T-helper 22 cell (primary cell): ENCODE results near the gene ST6GAL1.

Experiments used
- DNase-seq: peaks from one replicate; pipeline ENCODE4 v3.0.0-alpha.2; 2020; ENCODE audit warnings: low read depth

The ST6GAL1 gene

GRCh38 chr3:186915806-186916796 is 14.2 kb upstream of the ST6GAL1 start:
- DNase-seq, result no peak

DNA sequence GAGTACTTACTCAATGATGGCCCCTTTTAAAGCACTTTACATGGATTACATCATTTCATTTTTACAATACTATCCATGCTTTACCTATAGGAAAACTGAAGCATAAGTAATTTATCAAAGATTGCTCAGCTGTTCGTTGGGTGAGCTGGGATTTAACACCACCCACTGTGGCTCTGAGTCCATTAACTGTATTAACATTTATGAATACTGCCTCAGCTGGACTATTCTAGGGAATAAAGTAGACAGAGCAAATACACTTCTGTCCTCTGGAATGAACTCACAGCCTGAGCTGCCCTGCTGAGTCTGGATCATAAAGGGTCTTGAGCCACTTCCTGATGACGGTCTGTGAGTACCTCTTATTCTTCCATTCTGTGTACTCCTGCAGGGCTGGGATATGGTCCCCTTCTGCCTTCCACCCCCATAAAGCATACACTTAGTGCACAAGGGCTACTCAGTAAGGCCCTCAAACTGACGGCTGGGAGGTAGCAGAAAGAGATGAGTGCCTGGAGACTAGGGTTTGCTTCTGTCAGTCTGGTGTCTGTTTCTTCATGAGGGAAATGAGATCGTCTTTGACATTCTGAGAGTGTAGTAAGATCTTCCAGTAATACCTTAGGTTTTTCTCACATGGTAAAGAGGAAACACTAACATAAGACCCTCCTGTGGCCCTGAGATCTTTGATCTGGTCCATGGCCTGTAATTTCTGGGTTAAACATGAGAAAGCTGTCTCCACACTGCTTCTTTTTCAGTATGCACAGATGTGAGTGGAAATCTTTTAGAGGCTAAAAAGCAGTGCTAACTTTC is 12.6 kb upstream of the ST6GAL1 start:
- no peak for DNase-seq

GRCh38 chr3:186920301-186920700 is 10.0 kb upstream of the ST6GAL1 start:
- no peak for DNase-seq

- no peak for DNase-seq
Measured at GRCh38 chr3:186920796-186921195, 9.5 kb upstream of the ST6GAL1 start.

DNA sequence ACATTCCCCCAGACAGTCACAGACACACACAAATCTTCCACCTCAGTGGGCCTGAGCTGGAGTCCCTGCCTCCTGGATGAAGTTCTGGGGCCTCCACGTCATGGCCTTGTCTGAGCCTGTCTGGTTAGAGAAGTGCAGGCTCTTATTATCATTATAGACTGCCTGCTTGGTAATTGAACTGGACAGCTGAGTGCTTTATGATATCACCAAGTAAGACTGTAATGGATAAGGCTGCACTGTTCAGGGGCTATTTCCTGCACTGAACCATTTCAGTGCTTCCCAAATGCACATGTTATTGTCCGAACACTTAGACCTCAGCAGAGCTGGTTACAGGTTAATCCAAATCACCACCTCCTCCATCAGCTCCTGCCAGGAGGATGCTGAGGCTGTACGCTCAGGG is 8.7 kb upstream of the ST6GAL1 start:
- no peak for DNase-seq

DNA sequence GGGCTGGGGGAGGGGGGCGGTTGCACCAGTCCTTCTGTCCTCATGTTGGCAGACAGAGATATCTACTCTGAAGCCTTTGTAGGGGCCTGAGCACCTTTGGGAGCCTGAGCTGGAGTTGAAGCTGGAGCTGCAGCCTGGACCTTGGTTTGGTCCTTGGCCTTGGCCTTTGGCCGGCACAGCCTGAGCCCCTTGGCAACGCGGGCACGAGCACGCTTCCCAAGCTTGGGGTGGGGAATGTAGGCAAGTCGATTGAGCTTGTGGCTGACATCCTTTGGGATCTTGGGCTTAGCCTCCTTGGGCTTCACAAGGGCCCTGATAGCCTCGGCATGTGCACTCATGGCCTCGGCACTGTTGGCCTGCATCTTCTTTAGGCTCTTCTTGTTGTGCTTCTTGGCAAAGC is 8.1 kb upstream of the ST6GAL1 start:
- no peak for DNase-seq

- DNase-seq, result no peak
Measured at GRCh38 chr3:186922790-186923189, 7.5 kb upstream of the ST6GAL1 start.

GRCh38 chr3:186923241-186923640 is 7.1 kb upstream of the ST6GAL1 start:
- DNase-seq, result no peak

- DNase-seq, result no peak
Measured at GRCh38 chr3:186925826-186926225, 4.5 kb upstream of the ST6GAL1 start.

DNA sequence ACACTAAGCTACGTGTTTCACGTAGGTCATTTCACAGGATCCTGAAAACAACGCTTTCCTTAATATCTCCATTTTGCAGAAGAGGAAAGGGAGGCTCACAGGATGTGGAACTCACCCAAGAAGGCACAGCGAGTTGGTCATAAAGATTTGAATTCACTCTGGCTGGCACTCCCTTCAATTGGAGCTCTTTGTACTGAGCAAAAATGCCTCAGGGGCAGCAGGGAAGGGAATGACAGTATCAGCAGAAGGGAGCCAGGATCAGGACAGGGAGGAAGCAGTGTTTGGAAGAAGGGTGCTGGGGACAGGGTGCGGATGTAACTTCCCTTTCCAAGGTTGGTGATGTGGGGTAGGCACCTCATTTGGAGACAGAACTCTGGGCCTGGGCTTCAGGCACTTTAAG is 1.1 kb upstream of the ST6GAL1 start:
- no peak for DNase-seq

GRCh38 chr3:186929685-186930084 is 641 bp upstream of the ST6GAL1 start:
- DNase-seq, result no peak

GRCh38 chr3:186930641-186931531 is 560 bp downstream of the ST6GAL1 start:
- peak; percentile 56 for DNase-seq

- DNase-seq, result peak; percentile 54
Measured at GRCh38 chr3:186931532-186932280, 1.4 kb downstream of the ST6GAL1 start.

DNA sequence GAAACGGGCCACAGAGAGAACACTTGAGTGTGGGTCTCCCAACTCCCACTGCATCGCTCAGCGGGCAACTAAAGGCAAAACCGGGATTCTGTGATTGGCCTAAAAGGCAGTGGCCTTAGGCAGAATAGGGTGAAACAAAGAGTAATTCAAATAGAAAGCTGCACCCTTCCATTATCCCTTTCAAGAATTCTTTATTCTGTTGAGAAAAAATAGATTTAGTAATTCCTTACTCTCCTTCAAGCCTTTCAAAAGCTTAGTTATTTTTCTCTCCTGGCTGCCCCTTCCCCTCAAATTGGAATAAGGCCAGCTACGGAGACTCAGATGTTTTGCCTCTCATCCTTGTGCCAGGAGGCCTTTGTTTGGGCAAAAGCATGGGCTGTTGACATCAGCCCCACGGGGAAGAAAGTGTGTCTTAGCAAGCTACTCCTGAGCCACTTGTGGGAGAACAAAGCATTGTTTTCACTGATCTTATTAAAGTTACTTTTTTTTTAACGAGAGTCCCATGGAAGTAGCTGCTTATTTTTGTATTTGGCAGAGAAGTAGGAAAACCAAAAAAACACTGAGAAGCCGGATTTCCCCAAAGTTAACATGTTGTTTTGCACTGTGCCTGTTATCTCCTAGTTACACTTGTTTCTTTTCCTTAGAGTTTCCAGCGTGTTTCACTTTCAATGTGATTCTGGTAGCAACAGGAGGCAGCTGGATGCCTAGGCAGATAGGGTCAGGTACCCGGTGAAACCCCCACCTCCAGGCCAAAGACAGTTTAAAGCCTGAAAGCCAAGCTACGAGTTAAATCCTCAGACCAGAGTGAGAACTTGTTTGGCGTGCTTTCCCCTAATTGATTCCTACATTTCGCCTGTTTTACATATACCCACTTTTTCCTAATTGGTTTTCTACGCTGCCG is 2.2 kb downstream of the ST6GAL1 start:
- no peak for DNase-seq

GRCh38 chr3:186933816-186934215 is 3.5 kb downstream of the ST6GAL1 start:
- no peak for DNase-seq

- DNase-seq, result no peak
Measured at GRCh38 chr3:186935133-186935532, 4.8 kb downstream of the ST6GAL1 start.

DNA sequence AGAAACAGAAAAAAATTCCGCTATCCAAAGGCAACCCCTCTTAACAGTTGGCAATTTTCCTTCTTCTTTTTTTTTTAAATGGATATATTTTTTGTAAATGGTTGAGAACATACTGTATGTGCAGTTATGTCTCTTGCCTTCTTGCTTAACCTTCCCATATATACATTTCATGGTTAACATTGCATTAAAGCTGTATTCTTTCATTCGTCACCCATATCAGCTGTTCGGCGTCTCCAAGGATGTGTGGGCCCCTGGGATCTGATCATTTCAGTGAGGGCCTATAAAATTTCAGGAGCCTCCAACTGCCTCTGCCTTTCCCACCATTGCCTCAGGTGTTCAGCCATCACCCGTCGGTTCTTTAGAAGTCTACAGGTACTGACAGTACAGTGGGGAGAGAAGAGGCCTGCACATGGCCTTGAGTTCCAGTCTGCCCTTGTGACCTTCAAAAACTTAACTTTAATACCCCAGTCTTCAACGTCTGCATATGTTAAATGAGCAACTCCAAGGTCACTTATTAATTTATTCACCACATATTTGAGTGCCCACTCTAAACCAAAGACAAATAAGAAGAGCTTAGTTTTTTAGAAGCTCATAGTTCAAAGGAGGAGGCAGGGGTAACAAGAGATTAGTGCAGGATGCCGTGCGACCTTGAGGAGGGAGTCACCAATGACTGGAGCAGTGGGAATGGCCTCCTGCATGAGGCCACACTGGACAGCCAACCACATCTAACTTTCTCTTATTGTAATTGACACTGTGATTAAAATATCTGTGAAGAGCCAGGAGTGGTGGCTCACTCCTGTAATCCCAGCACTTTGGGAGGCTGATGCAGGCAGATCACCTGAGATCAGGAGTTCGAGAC is 6.9 kb downstream of the ST6GAL1 start:
- no peak for DNase-seq

DNA sequence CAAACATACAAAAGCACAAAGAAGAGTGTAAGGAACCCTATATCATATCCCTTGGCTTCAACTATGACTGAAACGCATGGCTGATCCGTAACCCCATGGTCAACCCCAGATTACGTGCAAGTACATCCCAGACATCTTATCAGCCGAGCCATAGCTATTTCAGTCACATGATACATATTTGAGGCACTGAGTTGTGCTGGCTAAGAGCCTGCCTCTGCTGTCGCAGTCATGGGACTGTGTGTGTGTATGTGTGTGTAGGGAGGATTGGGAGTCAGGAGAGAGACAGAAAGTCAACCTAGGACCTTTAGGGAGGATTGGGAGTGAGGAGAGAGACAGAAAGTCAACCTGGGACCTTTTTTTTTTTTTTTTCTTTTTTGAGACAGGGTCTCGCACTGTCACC is 8.4 kb downstream of the ST6GAL1 start:
- no peak for DNase-seq

GRCh38 chr3:186939536-186939935 is 9.2 kb downstream of the ST6GAL1 start:
- no peak for DNase-seq
